Breast epithelium (tissue), 3 donors: ENCODE measurements around the gene TOB1.

ENCODE experiments used
- POLR2A ChIP-seq: fragments of 450-650 bp; IDR thresholded peaks from one replicate; pipeline ENCODE4 v1.6.1; 2016; ENCODE audit warnings: antibody characterized with exemption, mild to moderate bottlenecking, moderate library complexity
- TF ChIP-seq, protein P1 (sequence below), 3 donors: fragments of 450-650 bp; IDR thresholded peaks; one replicate each; pipeline ENCODE4 v1.5.1; 2016 to 2017; ENCODE audit warnings: antibody characterized with exemption in 3 of 3, mild to moderate bottlenecking in 3 of 3, moderate library complexity in 3 of 3

DNA sequence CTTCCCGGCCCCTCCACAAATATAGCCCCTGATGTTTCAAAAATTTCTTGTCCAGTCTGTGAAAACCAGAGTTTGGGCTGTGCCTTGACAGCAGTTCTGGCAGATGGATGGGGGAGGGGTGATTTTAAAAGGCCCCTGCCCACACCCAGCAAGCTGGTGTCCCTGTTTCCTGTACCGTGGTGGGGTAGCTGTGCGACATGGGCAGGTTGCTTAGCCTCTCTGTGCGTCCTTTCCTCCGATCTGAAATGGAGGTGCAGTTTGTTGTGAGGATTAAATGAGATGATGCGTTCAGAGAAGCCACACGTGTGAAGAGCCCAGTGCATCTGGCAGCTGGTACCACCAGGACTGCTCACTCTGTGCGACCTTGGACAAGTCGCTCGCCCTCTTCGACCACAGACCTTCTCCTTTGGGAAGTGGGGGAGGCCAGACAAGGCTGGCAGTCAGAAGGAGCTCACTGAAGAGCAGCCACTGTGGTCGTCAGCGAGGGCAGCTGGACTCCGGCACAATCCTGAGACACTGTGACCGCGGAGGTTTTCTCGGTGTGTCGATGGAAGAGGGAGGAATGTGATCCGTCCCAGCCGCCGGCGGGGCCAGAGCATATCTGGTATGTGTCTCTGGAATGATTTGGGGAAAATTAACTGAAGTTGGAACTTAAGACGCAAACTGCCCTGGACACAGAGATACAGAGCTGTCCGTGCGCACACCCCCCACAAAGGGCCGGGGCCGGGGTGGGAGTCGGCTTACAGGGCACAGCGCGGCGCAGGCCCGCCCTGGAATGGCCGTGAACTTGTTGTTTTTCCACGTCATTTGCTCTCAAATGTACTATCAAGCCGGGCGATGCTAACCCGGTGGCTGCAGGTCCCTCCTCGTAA is 31.5 kb downstream of the TOB1 start:
- TF ChIP-seq, protein P1, sequence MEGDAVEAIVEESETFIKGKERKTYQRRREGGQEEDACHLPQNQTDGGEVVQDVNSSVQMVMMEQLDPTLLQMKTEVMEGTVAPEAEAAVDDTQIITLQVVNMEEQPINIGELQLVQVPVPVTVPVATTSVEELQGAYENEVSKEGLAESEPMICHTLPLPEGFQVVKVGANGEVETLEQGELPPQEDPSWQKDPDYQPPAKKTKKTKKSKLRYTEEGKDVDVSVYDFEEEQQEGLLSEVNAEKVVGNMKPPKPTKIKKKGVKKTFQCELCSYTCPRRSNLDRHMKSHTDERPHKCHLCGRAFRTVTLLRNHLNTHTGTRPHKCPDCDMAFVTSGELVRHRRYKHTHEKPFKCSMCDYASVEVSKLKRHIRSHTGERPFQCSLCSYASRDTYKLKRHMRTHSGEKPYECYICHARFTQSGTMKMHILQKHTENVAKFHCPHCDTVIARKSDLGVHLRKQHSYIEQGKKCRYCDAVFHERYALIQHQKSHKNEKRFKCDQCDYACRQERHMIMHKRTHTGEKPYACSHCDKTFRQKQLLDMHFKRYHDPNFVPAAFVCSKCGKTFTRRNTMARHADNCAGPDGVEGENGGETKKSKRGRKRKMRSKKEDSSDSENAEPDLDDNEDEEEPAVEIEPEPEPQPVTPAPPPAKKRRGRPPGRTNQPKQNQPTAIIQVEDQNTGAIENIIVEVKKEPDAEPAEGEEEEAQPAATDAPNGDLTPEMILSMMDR (IDR thresholded peaks at IDR 0.05) = no peak
- no peak for TF ChIP-seq POLR2A
